HepG2 (cell line): ENCODE measurements around the gene NDUFAF8. TPM values are rescaled to one million over a fixed set of nuclear protein-coding genes. Genes with fewer than 3 reads are reported as not detected.
A peak's percentile ranks its signal among the peaks of the same experiment; 100 is the strongest.

Source experiments
- ATAC-seq: fragments of 200-7000 bp; cut with Tn5 transposase; 3 replicates; pipeline ENCODE4 v1.9.1; 2020; ENCODE audit warnings: mild to moderate bottlenecking, moderate library complexity
- BruUV-seq: library from RNA; stranded (reverse); fragments of 400-500 nt; replicated peaks from 2 replicates; lab custom pipeline; 2021; lab: Mats Ljungman, UMichigan
- CTCF ChIA-PET: fragments of 300-600 bp; formaldehyde crosslinking; extraction: SDS; loops from one replicate; lab custom pipeline; 2021; ENCODE audit warnings: low total read pairs, inconsistent platforms, low intra/inter-chr PET ratio; lab: Yijun Ruan, JAX
- POLR2A ChIA-PET: fragments of 350-600 bp; sonication (Branson Sonifier 250); formaldehyde crosslinking; loops from one replicate; lab custom pipeline; 2020; ENCODE audit warnings: antibody characterized with exemption, inconsistent platforms; lab: Yijun Ruan, JAX
- DNase-seq: peaks from one replicate; pipeline ENCODE4 v3.0.0-alpha.2; 2015; ENCODE audit warnings: low spot score
- FAIRE-seq: peaks from 3 replicates; lab custom pipeline; 2011; peaks lifted over from hg19 to GRCh38; lab: Jason Lieb, UNC
- H2AFZ ChIP-seq: one replicate; pipeline ENCODE4 v1.6.1; 2011; ENCODE audit warnings: low read length, inconsistent platforms
- H3K27ac ChIP-seq: fragments of 300-600 bp; 3 replicates; pipeline ENCODE4 v1.8.0; 2011; ENCODE audit warnings: mixed run types, mild to moderate bottlenecking, mixed read lengths, low read length, inconsistent platforms; ENCODE audit not compliant: insufficient read depth; ENCODE audit errors: extremely low read length
- H3K27me3 ChIP-seq, 2 experiments: fragments of 200-600 bp in 1 of 2; 2 replicates in 1 of 2; 3 replicates in 1 of 2; pipeline versions ENCODE4 v1.6.0 to v1.8.0; 2011; ENCODE audit warnings: low read length in 2 of 2, mild to moderate bottlenecking in 2 of 2, moderate library complexity in 2 of 2, inconsistent platforms in 1 of 2; ENCODE audit not compliant: insufficient read depth in 2 of 2, control insufficient read depth in 1 of 2
- H3K36me3 ChIP-seq, 2 experiments: fragments of 200-600 bp in 1 of 2; replicated peaks in 1 of 2; 2 replicates in 1 of 2; 3 replicates in 1 of 2; pipeline versions ENCODE4 v1.5.1 to v1.8.0; 2011; ENCODE audit warnings: low read length in 2 of 2, inconsistent platforms in 1 of 2; ENCODE audit not compliant: insufficient read depth in 2 of 2, control insufficient read depth in 1 of 2
- H3K4me1 ChIP-seq: 2 replicates; pipeline ENCODE4 v1.5.1; 2012; ENCODE audit warnings: low read length, inconsistent platforms; ENCODE audit not compliant: insufficient read depth
- H3K4me2 ChIP-seq: 2 replicates; pipeline ENCODE4 v1.6.0; 2011; ENCODE audit warnings: low read depth, low read length, inconsistent platforms
- H3K4me3 ChIP-seq, 3 experiments: fragments of 200-600 bp in 1 of 3; sonication (generic), shearing (Covaris generic) in 1 of 3; replicated peaks in 1 of 3; 2 replicates each; pipeline ENCODE4 v1.5.1; 2011 to 2016; ENCODE audit warnings: low read length in 3 of 3, inconsistent platforms in 2 of 3, low read depth in 2 of 3, mild to moderate bottlenecking in 2 of 3, control low read depth in 1 of 3, mixed read lengths in 1 of 3; ENCODE audit not compliant: insufficient read depth in 1 of 3
- H3K79me2 ChIP-seq: one replicate; pipeline ENCODE4 v1.6.1; 2011; ENCODE audit warnings: low read length, inconsistent platforms; ENCODE audit not compliant: insufficient read depth
- H3K9ac ChIP-seq: 2 replicates; pipeline ENCODE4 v1.6.0; 2011; ENCODE audit warnings: mild to moderate bottlenecking, low read depth, low read length, inconsistent platforms; ENCODE audit not compliant: insufficient read depth
- H3K9me3 ChIP-seq: 2 replicates; pipeline ENCODE4 v1.5.1; 2012; ENCODE audit warnings: mild to moderate bottlenecking, low read length
- H4K20me1 ChIP-seq: 2 replicates; pipeline ENCODE4 v1.6.0; 2011; ENCODE audit warnings: inconsistent platforms, mild to moderate bottlenecking, low read length, moderate library complexity; ENCODE audit not compliant: insufficient read depth
- AGO2 ChIP-seq: fragments of 200-400 bp; formaldehyde crosslinking; optimal IDR thresholded peaks from 2 replicates; pipeline ENCODE3; 2017; ENCODE audit warnings: mild to moderate bottlenecking, low read depth, low read length, moderate library complexity
- CBX1 ChIP-seq: IDR thresholded peaks from one replicate; pipeline ENCODE4 v1.6.1; 2016; ENCODE audit warnings: antibody characterized with exemption, low read depth
- EEA1 ChIP-seq: sonication (generic); formaldehyde crosslinking; IDR thresholded peaks from 2 replicates; pipeline ENCODE4 v1.5.1; 2020; ENCODE audit warnings: mild to moderate bottlenecking, missing genetic modification reagents, borderline replicate concordance
- ZNF878 ChIP-seq: sonication (generic); formaldehyde crosslinking; IDR thresholded peaks from 2 replicates; pipeline ENCODE4 v1.8.1; 2023; ENCODE audit warnings: mild to moderate bottlenecking, missing genetic modification reagents, moderate library complexity
- ZSCAN12 ChIP-seq: sonication (generic); formaldehyde crosslinking; IDR thresholded peaks from 2 replicates; pipeline ENCODE4 v1.9.0; 2021; ENCODE audit warnings: mild to moderate bottlenecking, missing genetic modification reagents
- WGBS: methylation state at CpG from one replicate; pipeline ENCODE4 v1.1.6; 2017; ENCODE audit warnings: low lambda C conversion rate; 5-methylcytosine and 5-hydroxymethylcytosine counted together
- in situ Hi-C: cut with HindIII; loops from 2 replicates; pipeline ENCODE4 v1.10.0; 2017; ENCODE audit warnings: low pct_unique_long_range_greater_than_20kb; ENCODE audit not compliant: extremely low pct_ligation_motif_present
- intact Hi-C: fragments of 100-400 bp; cut with micrococcal nuclease; formaldehyde crosslinking; loops from one replicate; pipeline ENCODE4 v1.10.0; 2022; ENCODE audit not compliant: unreplicated experiment
- polyA plus RNA-seq, 8 experiments: library from polyadenylated mRNA; depleted of rRNA in 3 of 8; stranded (reverse) in 7 of 8; unstranded in 1 of 8; fragments of >200 nt; fragmentation: Illumina TruSeq in 4 of 8; extraction: Trizol in 4 of 8; gene quantifications; 2 replicates each; pipeline versions ENCODE4 v1.2.1 to v1.2.3, GENCODE V29; 2011 to 2016; ENCODE audit warnings: low read depth in 4 of 8, missing spikeins in 1 of 8, mixed read lengths in 1 of 8; ENCODE audit not compliant: insufficient read depth in 1 of 8
- total RNA-seq, 5 experiments: library from RNA; depleted of rRNA; stranded (reverse); fragments of >200 nt; fragmentation: Illumina TruSeq; extraction: Trizol; gene quantifications; 2 replicates each; pipeline ENCODE4 v1.2.3, GENCODE V29; 2016; ENCODE audit warnings: low read depth in 1 of 5
- TF ChIP-seq, protein P1 (sequence below): IDR thresholded peaks from 2 replicates; pipeline ENCODE4 v1.6.1; 2012; ENCODE audit warnings: low read depth, low read length, improper control_type of control experiment
- TF ChIP-seq, protein P2 (sequence below): IDR thresholded peaks from 2 replicates; pipeline ENCODE4 v1.6.1; 2016; ENCODE audit warnings: missing biosample characterization, missing genetic modification reagents, low read depth
- TF ChIP-seq, protein P3 (sequence below): sonication (generic); formaldehyde crosslinking; conservative IDR thresholded peaks from 2 replicates; pipeline ENCODE4 v1.5.0; 2020; ENCODE audit warnings: missing genetic modification reagents
- TF ChIP-seq, protein P4 (sequence below): sonication (generic); formaldehyde crosslinking; IDR thresholded peaks from 2 replicates; pipeline ENCODE4 v1.4.0; 2020; ENCODE audit warnings: mild to moderate bottlenecking, missing genetic modification reagents

NDUFAF8 gene
- total and polyA plus RNA-seq, 2 of the 13 experiments (the other 11 are each of a cell fraction or from before 2014, with no cell fraction given), result 75.6 to 233 TPM

DNA sequence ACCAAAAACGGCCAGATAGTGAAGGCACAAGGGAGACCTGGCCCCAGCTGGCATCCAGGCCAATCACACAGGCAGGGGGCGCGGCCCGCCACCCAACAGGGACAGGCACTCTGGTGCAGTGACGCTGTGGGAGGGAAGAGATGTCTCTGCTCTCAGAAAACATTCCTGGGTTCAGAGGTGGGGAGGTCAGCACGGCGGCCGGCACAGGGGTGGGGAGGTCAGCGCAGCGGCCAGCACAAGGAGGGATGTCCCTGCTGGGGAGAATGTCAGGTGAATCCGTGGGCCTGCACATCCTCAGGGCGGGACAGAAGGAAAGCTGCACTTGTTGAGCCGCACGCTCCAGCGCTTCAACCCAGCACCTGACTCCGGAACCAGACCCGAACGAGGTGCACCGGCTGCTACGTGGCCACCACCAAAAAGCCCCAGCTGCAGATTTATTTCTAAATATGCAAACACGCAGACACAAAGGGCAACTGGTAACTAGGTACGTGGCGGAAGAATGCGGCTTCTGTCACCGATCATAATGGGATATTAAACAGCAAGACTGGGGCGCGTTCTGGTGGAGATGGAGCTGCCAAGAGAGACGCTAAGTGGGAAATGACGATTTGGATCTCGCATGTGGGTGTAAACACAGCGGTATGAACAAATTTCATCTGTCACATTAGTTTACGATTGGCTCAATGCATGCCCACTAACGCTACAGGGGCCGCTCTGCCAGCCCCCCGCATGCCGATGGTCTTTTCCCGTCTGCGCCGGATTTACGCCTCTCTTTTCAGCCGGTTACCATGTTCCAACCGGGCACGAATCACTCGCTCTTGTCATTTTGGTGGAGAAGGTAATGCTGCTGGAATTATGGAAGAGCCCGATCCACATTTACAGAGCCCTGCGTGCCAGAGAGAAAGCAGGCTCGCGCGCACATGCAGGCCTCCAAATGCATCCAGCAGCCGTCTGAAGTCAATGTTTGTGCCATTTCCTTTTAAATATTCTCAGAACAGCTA, 40.5 kb downstream of the NDUFAF8 start:
- Histone ChIP-seq H3K4me2 (no peak overlapping the region), H3K36me3 (peaks cover 21 to 53% of the 10 kb centered on the region in 2 experiments; a peak in 4 of 5 replicates), H3K27me3 (no peaks in the 10 kb centered on the region), H3K9me3 (no peaks in the 10 kb centered on the region), H3K79me2 (no peaks in the 10 kb centered on the region), H2AFZ (no peak overlapping the region), H3K4me3 (no peak overlapping the region), H3K27ac (no peak overlapping the region), H4K20me1 (no peaks in the 10 kb centered on the region), H3K9ac (no peak overlapping the region), H3K4me1 (no peaks in the 10 kb centered on the region)
- POLR2A ChIA-PET, result no interaction called here
- in situ Hi-C loops (no loop called here), intact Hi-C loops (no loop called here)
- CTCF ChIA-PET, result no interaction called here
- BruUV-seq, result no TSS peak
- WGBS, result 96% methylated on average over 50 of the region's 50 CpGs
- FAIRE-seq (no peak), ATAC-seq (no peak), DNase-seq (no peak)
- peak; percentile 17 for TF ChIP-seq AGO2
- no peak for TF ChIP-seq ZNF878 (CRISPR knock-in tag)
- TF ChIP-seq, protein P1, sequence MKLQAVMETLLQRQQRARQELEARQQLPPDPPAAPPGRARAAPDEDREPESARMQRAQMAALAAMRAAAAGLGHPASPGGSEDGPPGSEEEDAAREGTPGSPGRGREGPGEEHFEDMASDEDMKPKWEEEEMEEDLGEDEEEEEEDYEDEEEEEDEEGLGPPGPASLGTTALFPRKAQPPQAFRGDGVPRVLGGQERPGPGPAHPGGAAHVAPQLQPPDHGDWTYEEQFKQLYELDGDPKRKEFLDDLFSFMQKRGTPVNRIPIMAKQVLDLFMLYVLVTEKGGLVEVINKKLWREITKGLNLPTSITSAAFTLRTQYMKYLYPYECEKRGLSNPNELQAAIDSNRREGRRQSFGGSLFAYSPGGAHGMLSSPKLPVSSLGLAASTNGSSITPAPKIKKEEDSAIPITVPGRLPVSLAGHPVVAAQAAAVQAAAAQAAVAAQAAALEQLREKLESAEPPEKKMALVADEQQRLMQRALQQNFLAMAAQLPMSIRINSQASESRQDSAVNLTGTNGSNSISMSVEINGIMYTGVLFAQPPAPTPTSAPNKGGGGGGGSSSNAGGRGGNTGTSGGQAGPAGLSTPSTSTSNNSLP, result no peak

GRCh38 chr17:81280571-81280970, 41.5 kb downstream of the NDUFAF8 start:
- WGBS, result 95% methylated on average over 13 of the region's 24 CpGs
- no peak overlapping the region for H2AFZ ChIP-seq
- CTCF ChIA-PET, result no interaction called here
- H3K27ac ChIP-seq, result no peak overlapping the region
- TF ChIP-seq ZSCAN12 (CRISPR knock-in tag) (no peak), CBX1 (no peak), EEA1 (CRISPR knock-in tag) (no peak)
- TF ChIP-seq, protein P2, sequence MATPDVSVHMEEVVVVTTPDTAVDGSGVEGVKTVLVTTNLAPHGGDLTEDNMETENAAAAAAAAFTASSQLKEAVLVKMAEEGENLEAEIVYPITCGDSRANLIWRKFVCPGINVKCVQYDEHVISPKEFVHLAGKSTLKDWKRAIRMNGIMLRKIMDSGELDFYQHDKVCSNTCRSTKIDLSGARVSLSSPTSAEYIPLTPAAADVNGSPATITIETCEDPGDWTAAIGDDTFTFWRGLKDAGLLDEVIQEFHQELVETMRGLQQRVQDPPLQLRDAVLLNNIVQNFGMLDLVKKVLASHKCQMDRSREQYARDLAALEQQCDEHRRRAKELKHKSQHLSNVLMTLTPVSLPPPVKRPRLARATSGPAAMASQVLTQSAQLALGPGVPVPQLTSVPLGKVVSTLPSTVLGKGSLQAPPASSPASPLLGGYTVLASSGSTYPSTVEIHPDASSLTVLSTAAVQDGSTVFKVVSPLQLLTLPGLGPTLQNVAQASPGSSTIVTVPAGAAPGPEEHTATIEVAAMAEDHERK (CRISPR knock-in tag), result no peak
- TF ChIP-seq, protein P3, sequence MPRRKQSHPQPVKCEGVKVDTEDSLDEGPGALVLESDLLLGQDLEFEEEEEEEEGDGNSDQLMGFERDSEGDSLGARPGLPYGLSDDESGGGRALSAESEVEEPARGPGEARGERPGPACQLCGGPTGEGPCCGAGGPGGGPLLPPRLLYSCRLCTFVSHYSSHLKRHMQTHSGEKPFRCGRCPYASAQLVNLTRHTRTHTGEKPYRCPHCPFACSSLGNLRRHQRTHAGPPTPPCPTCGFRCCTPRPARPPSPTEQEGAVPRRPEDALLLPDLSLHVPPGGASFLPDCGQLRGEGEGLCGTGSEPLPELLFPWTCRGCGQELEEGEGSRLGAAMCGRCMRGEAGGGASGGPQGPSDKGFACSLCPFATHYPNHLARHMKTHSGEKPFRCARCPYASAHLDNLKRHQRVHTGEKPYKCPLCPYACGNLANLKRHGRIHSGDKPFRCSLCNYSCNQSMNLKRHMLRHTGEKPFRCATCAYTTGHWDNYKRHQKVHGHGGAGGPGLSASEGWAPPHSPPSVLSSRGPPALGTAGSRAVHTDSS (CRISPR knock-in tag), result no peak
- TF ChIP-seq, protein P4, sequence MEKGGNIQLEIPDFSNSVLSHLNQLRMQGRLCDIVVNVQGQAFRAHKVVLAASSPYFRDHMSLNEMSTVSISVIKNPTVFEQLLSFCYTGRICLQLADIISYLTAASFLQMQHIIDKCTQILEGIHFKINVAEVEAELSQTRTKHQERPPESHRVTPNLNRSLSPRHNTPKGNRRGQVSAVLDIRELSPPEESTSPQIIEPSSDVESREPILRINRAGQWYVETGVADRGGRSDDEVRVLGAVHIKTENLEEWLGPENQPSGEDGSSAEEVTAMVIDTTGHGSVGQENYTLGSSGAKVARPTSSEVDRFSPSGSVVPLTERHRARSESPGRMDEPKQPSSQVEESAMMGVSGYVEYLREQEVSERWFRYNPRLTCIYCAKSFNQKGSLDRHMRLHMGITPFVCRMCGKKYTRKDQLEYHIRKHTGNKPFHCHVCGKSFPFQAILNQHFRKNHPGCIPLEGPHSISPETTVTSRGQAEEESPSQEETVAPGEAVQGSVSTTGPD, result no peak
- H4K20me1 ChIP-seq, result no peaks in the 10 kb centered on the region
- no peaks in the 10 kb centered on the region for H3K27me3 ChIP-seq
- in situ Hi-C loops, result no loop called here
- POLR2A ChIA-PET, result no interaction called here
- H3K79me2 ChIP-seq, result no peaks in the 10 kb centered on the region
- intact Hi-C loops, result no loop called here
- no peaks in the 10 kb centered on the region for H3K9me3 ChIP-seq
- no peak overlapping the region for H3K9ac ChIP-seq
- peaks cover 18 to 57% of the 10 kb centered on the region in 2 experiments; a peak in 4 of 5 replicates for H3K36me3 ChIP-seq
- FAIRE-seq (no peak), DNase-seq (no peak), ATAC-seq (no peak)
- H3K4me3 ChIP-seq, result no peak overlapping the region
- BruUV-seq, result no TSS peak
- H3K4me1 ChIP-seq, result no peaks in the 10 kb centered on the region
- no peak overlapping the region for H3K4me2 ChIP-seq
